ENCODE data around the gene TMEM52B.
A peak's percentile ranks its signal among the peaks of the same experiment; 100 is the strongest.

Gene TMEM52B

DNA sequence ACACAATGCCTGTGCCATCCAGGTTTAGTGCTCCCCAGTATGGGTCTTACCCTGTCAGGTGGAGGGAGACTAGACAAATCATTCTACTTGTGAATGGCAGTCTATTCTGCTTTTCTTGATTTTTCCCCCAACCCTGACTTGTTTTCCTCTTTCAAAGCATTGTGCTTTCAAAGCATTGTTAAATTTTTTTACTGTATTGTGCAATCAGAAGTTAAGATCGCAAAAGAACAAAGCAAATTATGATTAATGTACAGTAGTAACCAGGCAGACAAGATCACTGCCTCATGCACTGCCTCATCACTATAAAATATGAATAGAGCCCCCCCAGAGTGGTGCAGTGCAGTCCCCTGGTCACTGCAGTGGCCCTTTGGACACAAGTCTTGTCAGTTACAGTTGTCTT is 47.9 kb downstream of the TMEM52B start:
- no peak for DNase-seq (ENCODE audit: low read depth)

DNA sequence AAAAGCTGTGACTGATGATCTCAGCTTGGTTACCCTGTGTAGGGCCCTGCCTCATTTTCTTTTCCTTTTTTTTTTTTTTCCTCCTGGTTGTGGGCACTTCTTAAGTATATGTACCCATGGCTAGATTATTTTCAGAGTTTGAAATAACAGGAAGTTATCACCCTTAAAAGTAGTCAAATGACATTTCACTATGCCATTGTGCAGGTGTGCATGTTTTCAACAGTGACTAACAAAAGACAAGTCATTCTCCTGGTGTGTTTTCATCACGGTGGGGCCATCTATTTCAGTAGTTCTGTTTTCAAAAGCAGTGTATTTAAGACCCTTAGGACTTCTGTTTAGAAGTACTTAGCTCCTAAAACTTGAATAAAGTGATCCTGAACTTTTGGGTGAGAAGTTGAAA is 48.8 kb downstream of the TMEM52B start:
- DNase-seq (ENCODE audit: low read depth) = no peak
- no peak overlapping the region for H3K4me3 ChIP-seq (ENCODE audit: low read depth, low read length)
- TF ChIP-seq, protein P1, sequence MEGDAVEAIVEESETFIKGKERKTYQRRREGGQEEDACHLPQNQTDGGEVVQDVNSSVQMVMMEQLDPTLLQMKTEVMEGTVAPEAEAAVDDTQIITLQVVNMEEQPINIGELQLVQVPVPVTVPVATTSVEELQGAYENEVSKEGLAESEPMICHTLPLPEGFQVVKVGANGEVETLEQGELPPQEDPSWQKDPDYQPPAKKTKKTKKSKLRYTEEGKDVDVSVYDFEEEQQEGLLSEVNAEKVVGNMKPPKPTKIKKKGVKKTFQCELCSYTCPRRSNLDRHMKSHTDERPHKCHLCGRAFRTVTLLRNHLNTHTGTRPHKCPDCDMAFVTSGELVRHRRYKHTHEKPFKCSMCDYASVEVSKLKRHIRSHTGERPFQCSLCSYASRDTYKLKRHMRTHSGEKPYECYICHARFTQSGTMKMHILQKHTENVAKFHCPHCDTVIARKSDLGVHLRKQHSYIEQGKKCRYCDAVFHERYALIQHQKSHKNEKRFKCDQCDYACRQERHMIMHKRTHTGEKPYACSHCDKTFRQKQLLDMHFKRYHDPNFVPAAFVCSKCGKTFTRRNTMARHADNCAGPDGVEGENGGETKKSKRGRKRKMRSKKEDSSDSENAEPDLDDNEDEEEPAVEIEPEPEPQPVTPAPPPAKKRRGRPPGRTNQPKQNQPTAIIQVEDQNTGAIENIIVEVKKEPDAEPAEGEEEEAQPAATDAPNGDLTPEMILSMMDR (conservative IDR thresholded peaks at IDR 0.05; ENCODE audit: low read depth, low read length) = no peak

More for the DNA sequence above, 47.9 kb downstream of the TMEM52B start:
- TF ChIP-seq, protein P1 (conservative IDR thresholded peaks at IDR 0.05; ENCODE audit: low read depth, low read length) = no peak
- H3K4me3 ChIP-seq (ENCODE audit: low read depth, low read length) = no peak overlapping the region

DNA sequence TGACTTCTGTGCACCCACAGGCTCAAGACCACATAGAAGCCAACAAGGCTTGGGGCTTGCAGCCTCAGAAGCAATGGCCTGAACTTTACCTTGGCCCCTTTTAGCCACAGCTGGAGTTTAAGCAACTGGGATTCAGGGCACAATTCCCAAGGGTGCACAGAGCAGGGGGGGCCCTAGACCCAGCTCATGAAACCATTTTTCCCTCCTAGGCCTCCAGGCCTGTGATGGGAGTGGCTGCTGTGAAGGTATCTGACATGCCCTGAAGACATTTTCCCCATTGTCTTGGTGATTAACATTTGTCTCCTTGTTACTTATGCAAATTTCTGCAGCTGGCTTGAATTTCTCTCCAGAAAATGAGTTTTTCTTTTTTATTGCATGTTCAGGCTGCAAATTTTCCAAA is 55.7 kb downstream of the TMEM52B start:
- DNase-seq (ENCODE audit: low read depth) = no peak
- TF ChIP-seq, protein P1 (conservative IDR thresholded peaks at IDR 0.05; ENCODE audit: low read depth, low read length) = no peak
- no peak overlapping the region for H3K4me3 ChIP-seq (ENCODE audit: low read depth, low read length)

DNA sequence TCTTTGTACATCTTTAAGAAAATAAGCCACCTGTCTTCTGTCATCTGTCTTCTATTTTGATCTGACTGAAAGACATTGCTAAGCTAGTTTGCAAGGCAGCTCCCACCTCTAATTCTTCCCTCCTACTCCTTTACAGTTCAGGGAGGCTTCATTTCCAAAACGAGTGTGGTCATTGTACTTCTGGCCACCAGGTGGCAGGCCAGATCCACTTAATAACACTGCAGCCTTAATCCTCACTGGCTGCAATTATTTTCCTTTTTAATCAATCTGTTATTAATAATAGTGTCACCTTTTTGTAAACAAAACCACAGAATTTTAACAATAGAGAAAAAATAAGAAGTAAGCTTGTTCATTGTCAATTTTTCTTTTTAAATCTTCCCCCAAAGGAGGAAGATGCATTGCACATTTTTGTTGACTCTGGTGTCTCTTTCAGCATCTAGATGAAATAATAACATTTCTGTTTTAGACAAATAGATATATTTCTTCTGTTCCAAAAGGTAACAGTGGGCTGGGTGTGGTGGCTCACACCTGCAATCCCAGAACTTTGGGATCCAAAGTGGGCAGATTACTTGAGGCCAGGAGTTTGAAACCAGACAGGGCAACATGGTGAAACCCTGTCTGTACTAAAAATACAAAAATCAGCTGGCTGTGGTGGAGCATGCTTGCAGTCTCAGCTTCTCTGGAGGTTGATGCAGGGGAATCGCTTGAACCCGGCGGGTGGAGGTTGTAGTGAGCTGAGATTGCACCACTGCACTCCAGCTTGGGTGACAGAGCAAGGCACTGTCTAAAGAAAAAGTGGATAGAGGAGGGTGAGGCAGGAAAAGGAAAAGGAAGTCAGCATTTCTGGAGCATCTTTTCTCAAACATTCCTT is 57.2 kb downstream of the TMEM52B start:
- H3K4me3 ChIP-seq (ENCODE audit: low read depth, low read length) = no peak overlapping the region
- peak; percentile 68 for DNase-seq (ENCODE audit: low read depth)
- TF ChIP-seq, protein P1 (conservative IDR thresholded peaks at IDR 0.05; ENCODE audit: low read depth, low read length) = peak; percentile 83

DNA sequence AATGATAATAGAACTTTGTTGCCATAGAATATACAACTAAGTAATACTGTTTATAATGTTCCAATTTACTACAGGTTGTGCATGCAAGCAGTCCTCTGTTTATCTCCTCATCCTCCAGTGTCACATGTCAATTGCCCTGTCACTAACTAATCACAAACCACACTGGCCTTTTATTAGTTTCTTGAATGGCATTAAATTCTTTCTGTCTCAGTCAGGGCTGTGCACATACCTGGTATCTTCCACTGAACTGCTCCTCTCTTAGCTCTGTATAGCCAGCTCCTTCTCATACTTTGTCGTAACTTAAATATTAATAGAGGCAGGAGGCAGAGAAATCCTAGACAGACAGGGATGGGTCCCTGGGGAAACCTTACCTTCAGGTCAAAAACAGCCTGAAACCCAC is 57.9 kb downstream of the TMEM52B start:
- H3K4me3 ChIP-seq (ENCODE audit: low read depth, low read length) = no peak overlapping the region
- TF ChIP-seq, protein P1 (conservative IDR thresholded peaks at IDR 0.05; ENCODE audit: low read depth, low read length) = no peak
- no peak for DNase-seq (ENCODE audit: low read depth)

DNA sequence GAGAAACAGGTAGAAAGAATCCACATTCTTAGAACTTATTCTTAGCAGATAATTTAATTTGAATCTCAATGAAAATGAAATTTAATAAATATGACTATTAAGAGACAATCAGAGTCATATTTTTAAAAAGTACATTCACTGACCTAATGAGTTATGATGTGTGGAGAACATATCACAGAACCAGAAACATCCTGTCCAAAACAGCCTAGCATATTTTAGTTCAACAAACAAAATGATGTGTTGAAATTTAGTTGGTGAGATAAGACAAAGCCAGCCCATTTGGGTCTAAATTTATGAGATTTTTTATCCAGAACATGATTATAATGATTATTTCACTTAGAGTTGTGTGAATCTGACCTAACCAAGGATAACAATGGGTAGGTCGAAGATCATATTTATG is 59.7 kb downstream of the TMEM52B start:
- TF ChIP-seq, protein P1 (conservative IDR thresholded peaks at IDR 0.05; ENCODE audit: low read depth, low read length) = no peak
- no peak overlapping the region for H3K4me3 ChIP-seq (ENCODE audit: low read depth, low read length)
- DNase-seq (ENCODE audit: low read depth) = no peak

DNA sequence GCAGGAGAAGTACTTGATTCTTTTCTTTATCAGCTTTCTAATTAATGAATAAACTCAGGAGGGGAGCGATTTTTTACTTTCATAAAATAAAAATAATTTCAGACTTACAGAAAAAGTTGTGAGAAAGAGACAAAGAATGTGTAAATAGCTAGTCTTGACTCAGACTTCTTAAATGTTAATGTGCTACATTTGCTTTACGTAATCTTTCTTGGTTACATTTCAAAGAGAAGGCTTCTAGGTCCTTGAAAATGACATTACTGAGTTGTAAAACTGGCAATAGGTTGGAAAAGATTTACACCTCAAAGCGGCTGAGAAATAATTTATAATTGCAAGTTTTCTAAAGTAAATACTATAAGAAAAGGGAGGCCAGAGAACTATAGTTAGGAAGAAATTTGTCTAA is 62.5 kb downstream of the TMEM52B start:
- DNase-seq (ENCODE audit: low read depth) = no peak
- TF ChIP-seq, protein P1 (conservative IDR thresholded peaks at IDR 0.05; ENCODE audit: low read depth, low read length) = no peak
- H3K4me3 ChIP-seq (ENCODE audit: low read depth, low read length) = no peak overlapping the region

Data from choroid plexus epithelial cell (primary cell).